G401.6 (cell line): ENCODE results near the gene NFATC2IP.
"Not testable (repeated sequence)": the region's sequence is repeated elsewhere in the genome, so short reads cannot be mapped to it uniquely, and the experiment has no call there.

Source experiments
- FAIRE-seq: peaks from 2 replicates; lab custom pipeline; 2012; peaks lifted over from hg19 to GRCh38; lab: Jason Lieb, UNC

NFATC2IP gene

GRCh38 chr16:28974007-28974436 is 23.3 kb downstream of the NFATC2IP start:
- FAIRE-seq, result no peak

- peak; percentile 92 for FAIRE-seq
Observed at GRCh38 chr16:28974437-28975157, 23.9 kb downstream of the NFATC2IP start, which contains the start of gene SPNS1. Gene SPNS1 (plus strand): TSS chr16:28974778. CDS start chr16:28975152, 374 bp downstream.

GRCh38 chr16:28975158-28975599 is 24.4 kb downstream of the NFATC2IP start:
- FAIRE-seq, result no peak

DNA sequence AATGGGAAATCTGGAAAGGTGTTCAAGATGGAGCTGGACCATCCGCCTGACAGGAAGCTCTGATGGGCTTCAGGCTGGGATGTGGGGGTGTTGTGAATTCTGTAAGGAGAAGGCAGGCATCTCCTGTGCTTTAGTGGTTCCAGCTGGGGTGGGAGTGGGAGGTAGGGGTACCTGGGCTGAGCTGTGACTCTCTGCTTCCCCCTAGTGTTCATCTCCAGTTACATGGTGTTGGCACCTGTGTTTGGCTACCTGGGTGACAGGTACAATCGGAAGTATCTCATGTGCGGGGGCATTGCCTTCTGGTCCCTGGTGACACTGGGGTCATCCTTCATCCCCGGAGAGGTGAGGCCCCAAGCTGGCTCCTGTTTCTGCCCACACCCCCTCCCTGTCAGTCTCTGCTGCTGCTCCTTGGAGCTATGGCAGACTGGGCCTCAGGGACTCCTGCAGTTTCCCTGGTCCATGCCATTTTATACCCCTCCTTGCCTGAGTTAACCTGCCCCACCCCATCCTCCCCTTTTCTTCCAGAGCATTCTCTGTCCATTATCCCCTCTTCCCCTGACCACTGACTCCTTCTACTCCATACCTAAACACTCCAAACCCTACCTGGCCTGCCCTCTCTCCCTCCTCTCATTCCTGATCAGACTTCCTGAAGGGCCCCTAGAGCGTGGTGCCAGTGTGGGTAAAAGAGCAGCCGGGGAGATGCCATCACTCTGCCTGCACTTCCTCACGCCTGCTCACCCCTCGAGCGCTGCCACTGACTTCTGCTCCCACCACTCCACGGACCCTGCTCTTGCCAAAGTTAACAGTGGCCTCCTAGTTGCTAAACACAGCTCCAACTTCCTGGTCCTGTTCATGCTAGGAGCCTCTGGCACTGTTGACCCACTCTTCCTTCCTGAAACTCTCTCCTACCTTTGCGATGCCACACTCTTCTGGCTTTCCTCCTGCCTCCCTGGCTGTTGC is 27.2 kb downstream of the NFATC2IP start:
- FAIRE-seq, result no peak

DNA sequence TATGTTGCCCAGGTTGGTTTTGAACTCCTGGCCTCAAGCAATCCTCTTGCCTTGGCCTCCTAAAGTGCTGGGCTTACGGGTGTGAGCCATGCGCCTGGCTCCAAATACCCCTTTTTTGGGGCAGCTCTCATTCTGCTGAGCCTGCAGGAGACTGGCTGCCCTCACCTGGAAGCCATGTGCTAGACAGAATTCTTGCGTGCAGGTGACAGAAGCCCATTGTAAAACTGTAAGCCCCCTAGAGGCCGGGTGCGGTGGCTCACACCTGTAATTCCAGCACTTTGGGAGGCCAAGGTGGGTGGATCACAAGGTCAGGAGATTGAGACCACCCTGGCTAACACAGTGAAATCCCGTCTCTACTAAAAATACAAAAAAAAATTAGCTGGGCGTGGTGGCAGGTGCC is 29.6 kb downstream of the NFATC2IP start:
- not testable (repeated sequence) for FAIRE-seq

DNA sequence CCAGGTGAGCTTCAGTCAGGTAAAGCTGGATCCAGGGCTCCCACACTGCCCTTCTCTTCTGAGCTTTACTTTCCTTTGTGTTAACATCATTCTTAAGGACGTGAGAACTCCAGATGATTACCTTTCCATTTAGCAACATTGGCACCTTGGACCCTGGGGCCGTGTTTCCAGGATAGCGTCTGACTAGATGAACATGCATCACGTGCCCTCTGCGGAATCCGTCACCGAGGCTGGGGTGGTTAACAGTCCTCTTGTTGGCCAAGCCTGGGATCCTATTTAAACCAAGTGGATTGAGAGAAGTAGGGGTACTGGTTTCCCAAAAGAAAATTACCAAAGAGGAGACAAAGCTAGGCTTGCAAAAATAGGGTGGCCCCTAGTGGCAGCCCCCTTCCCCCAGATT is 30.2 kb downstream of the NFATC2IP start:
- FAIRE-seq, result no peak

DNA sequence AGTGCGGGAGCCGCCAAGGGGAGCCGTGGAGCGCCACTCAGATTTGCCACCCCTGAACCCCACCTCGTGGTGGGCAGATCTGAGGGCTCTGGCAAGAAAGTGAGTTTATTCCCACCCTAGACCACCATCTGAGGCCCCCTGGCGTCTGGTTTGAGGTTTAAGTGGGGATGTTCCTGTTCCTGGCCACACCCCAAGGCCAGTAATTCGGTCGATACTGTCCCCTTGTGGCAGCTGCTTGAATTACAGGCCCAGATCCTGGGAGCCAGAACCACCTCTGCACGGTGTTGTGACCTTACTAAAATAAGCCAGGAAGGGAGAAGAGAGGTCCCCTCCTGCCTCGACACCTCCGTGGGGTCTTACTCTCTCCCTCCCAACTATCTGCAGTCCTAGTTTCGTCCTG is 30.8 kb downstream of the NFATC2IP start:
- FAIRE-seq, result no peak

- FAIRE-seq, result no peak
Observed at GRCh38 chr16:28982418-28982817, 31.7 kb downstream of the NFATC2IP start.

DNA sequence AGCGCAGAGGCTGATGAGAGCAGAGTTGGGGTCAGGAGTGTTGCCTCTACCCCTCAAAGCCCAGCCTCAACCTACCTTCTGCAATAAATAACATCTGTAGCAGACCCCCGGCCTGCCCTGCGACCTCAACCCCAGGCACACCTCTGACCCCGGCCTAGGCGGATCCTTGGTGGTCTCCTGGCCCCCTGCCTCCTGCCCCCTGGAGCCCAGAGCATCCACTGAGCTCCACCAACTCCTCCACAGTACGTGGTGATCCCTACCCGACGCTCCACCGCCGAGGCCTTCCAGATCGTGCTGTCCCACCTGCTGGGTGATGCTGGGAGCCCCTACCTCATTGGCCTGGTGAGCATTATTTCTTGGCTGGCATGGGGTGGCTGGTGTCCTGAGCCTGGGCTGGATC is 32.2 kb downstream of the NFATC2IP start:
- FAIRE-seq, result no peak

- no peak for FAIRE-seq
Observed at GRCh38 chr16:28983644-28984043, 32.9 kb downstream of the NFATC2IP start.

DNA sequence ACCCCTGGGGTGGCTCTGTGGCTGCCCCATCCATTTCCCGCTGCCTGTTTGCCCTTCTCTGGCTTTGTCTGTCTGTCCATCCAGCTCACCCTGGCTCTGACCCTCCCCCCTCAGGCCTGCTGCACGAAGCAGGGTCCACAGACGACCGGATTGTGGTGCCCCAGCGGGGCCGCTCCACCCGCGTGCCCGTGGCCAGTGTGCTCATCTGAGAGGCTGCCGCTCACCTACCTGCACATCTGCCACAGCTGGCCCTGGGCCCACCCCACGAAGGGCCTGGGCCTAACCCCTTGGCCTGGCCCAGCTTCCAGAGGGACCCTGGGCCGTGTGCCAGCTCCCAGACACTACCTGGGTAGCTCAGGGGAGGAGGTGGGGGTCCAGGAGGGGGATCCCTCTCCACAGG is 33.4 kb downstream of the NFATC2IP start:
- no peak for FAIRE-seq

DNA sequence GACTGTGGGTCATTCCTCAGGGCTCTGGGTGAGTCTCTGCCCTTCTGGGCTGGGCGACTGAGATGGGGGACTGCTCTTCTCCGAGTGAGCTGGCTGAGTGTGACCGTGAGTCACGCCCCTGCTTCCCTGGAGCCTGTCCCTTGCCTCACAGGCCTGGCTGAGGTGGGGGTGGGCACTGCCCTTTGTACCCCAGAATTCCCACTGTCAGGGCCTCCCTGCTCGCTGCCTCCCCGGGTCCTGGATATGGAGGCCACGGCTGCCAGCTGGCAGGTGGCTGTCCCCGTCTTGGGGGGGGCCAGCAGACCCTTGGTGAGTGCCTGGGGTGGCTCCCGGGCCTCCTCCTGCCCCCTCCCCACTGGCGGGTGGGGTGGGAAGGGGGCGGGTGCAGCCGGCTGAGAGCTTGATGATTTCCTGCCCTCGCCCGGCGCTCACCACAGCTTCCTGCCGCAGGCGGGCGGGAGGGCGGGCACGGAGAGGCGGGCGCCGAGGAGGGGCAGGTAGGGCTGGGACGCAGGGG is 33.9 kb downstream of the NFATC2IP start, which contains the start of gene LAT:
Gene LAT (plus strand): TSS at position 434 of the 517 bp plus-strand sequence. CDS start 366 bp downstream, outside the sequence.
- no peak for FAIRE-seq

DNA sequence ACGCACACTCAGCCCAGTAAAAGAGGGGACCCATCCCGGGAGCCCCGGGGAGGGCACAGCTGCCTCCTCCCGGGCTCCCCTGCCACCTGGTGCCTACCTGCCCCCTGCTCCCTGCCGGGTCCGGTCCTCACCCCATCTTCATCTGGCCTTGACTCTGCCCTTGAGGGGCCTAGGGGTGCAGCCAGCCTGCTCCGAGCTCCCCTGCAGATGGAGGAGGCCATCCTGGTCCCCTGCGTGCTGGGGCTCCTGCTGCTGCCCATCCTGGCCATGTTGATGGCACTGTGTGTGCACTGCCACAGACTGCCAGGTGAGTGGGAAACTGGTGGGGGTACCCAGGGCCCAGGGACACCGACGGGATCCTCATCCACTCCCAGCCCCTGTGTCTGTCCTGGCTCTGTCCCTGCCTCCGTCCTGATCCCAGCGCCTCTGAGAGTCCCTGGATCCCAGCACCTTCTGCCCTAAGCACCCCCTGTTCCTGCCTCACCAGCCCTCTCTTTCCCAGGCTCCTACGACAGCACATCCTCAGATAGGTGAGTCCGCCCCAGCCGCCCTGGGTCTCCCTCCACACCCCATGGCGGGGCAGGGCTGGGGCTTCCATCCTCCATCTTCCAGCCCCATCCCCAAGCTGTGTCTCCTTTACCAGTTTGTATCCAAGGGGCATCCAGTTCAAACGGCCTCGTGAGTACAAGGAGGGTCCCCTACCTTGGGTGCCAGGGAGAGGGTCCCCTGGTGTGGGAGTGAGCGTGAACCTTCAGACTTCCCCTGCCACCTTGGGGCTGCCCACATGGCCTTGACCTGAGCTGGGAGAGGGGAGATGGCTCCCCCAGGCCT is 34.7 kb downstream of the NFATC2IP start:
- no peak for FAIRE-seq

GRCh38 chr16:28986046-28986445 is 35.3 kb downstream of the NFATC2IP start:
- no peak for FAIRE-seq

- no peak for FAIRE-seq
Observed at GRCh38 chr16:28986492-28986891, 35.8 kb downstream of the NFATC2IP start.

DNA sequence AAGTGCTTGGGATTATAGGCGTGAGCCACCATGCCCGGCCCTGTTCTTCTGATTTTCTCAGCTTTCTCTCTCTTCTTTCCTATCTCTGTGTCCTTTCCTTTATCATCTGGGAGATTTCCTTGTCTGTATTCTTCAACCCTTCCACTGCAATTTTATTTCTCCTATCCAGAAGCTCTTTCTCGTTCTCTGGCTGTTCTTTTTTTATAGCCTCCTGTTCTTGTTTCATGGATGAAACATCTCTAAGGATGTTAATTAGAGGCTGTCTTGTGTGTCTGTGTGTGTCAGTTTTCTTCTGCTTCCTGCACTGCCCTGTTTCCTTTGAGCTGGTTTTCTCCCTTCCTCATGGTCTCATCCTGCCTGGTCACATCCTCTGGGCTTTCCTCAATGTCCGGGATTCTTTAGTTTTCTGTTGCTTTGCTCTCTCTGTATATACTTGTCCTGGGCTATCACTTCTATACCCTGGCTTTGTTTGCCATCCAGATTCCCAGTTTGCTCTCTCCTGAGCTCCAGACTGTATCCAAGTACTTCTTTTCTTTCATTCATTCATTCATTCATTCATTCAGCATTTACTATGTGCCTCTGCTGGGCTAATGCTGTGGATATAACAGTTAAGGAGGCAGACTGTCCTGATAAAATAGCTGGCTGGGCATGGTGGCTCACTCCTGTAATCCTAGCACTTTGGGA is 36.6 kb downstream of the NFATC2IP start:
- no peak for FAIRE-seq

GRCh38 chr16:28989363-28989762 is 38.6 kb downstream of the NFATC2IP start:
- no peak for FAIRE-seq

DNA sequence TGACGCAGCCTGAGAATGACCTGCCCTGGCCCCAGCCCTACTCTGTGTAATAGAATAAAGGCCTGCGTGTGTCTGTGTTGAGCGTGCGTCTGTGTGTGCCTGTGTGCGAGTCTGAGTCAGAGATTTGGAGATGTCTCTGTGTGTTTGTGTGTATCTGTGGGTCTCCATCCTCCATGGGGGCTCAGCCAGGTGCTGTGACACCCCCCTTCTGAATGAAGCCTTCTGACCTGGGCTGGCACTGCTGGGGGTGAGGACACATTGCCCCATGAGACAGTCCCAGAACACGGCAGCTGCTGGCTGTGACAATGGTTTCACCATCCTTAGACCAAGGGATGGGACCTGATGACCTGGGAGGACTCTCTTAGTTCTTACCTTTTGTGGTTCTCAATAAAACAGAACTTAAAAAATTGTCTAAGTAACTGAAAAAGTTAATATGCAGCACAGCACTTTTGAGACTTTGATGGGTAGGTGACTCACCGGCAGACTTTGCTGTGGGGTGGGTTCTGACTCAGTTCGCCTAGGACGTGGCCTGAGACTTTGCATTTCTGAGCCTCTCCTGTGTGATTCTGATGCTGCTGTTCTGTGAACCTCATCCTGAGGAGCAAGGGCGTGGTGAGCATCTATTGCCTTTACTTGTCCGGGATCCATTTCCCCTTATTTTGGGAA is 39.8 kb downstream of the NFATC2IP start:
- FAIRE-seq, result no peak

- FAIRE-seq, result no peak
Observed at GRCh38 chr16:28991687-28992086, 41.0 kb downstream of the NFATC2IP start.

DNA sequence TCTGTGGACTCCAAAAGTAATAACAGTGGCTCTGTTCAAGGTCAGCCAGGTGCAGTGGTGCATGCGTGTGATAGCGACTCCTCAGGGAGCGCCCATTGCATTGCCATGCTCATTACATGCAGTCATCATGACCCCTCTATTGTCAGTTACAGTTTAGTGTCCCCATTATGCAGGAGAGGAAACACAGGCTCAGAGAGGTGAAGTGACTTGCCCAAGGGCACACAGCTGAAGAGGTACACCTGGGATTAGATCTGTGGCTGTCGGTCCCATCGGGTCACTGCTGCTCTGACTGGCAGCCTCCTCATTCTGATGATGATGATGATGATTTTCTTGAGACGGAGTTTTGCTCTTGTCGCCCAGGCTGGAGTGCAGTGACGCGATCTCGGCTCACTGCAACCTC is 41.8 kb downstream of the NFATC2IP start:
- FAIRE-seq, result no peak

DNA sequence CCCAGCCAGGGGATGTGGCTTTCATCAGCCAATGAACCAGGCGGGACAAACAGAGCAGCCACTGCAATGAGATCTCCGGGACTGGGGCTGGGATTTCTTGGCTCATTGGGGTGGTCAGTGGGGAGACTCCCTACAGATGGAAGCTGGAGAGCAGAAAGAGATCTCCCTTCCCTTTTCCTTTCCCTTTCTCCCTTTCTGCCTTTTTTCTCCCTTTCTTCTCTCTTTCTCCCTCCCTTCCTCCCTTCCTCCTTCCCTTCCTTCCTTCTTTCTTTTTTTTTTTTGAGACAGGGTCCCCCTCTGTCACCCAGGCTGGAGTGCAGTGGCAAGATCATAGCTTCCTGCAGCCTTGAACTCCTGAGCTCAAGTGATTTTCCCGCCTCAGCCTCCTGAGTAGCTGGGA is 48.1 kb downstream of the NFATC2IP start:
- no peak for FAIRE-seq
